NCI-H2196 (cell line): ENCODE data around the gene PM20D1.

Experiments used
- DNase-seq: peaks from one replicate; lab custom pipeline; 2025; ENCODE audit not compliant: unreplicated experiment; lab: John Stamatoyannopoulos, UW

The PM20D1 gene

GRCh38 chr1:205805082-205805711, 44.7 kb downstream of the PM20D1 start:
- no peak for DNase-seq

- no peak for DNase-seq
These were observed 45.3 kb downstream of the PM20D1 start for GRCh38 chr1:205804605-205805004.

GRCh38 chr1:205803986-205804385, 45.9 kb downstream of the PM20D1 start:
- DNase-seq, result no peak

GRCh38 chr1:205802060-205802459, 47.9 kb downstream of the PM20D1 start:
- no peak for DNase-seq

GRCh38 chr1:205800981-205801703, 48.8 kb downstream of the PM20D1 start:
- peak; percentile 74 for DNase-seq

GRCh38 chr1:205800427-205800826, 49.5 kb downstream of the PM20D1 start:
- DNase-seq, result no peak

- DNase-seq, result peak; percentile 46
These were observed 51.4 kb downstream of the PM20D1 start for GRCh38 chr1:205798577-205798976.

GRCh38 chr1:205797168-205797567, 52.8 kb downstream of the PM20D1 start:
- DNase-seq, result no peak

GRCh38 chr1:205794011-205794730, 55.8 kb downstream of the PM20D1 start:
- no peak for DNase-seq

GRCh38 chr1:205792961-205793673, 56.8 kb downstream of the PM20D1 start:
- no peak for DNase-seq

- DNase-seq, result no peak
These were observed 57.5 kb downstream of the PM20D1 start for GRCh38 chr1:205792481-205792881.

GRCh38 chr1:205791568-205792180, 58.3 kb downstream of the PM20D1 start:
- DNase-seq, result peak; percentile 73

- no peak for DNase-seq
These were observed 62.5 kb downstream of the PM20D1 start for GRCh38 chr1:205787287-205787916.

GRCh38 chr1:205786601-205787000, 63.3 kb downstream of the PM20D1 start:
- DNase-seq, result no peak

- no peak for DNase-seq
These were observed 64.5 kb downstream of the PM20D1 start for GRCh38 chr1:205785446-205785845.

GRCh38 chr1:205783904-205784303, 66.0 kb downstream of the PM20D1 start:
- no peak for DNase-seq

GRCh38 chr1:205783433-205783795, 66.5 kb downstream of the PM20D1 start:
- DNase-seq, result no peak

GRCh38 chr1:205782627-205783432, 67.1 kb downstream of the PM20D1 start:
- no peak for DNase-seq

- DNase-seq, result no peak
These were observed 69.6 kb downstream of the PM20D1 start for GRCh38 chr1:205780335-205780734.
